SK-N-MC (cell line): Measurements from ENCODE around the gene BRINP3.

ENCODE experiments used
- EZH2 ChIP-seq: fragments of 200-600 bp; sonication (generic); IDR thresholded peaks from one replicate; pipeline ENCODE4 v1.6.1; 2017; ENCODE audit warnings: antibody characterized with exemption
- FOXP2 ChIP-seq: optimal IDR thresholded peaks from 2 replicates; pipeline ENCODE3; 2011; ENCODE audit warnings: mild to moderate bottlenecking, moderate library complexity; ENCODE audit not compliant: insufficient read depth; ENCODE audit errors: extremely low read length, control extremely low read depth
- POLR2AphosphoS5 ChIP-seq: IDR thresholded peaks from 2 replicates; pipeline ENCODE4 v1.6.1; 2012; ENCODE audit warnings: mild to moderate bottlenecking, low read depth, low read length, borderline replicate concordance

DNA sequence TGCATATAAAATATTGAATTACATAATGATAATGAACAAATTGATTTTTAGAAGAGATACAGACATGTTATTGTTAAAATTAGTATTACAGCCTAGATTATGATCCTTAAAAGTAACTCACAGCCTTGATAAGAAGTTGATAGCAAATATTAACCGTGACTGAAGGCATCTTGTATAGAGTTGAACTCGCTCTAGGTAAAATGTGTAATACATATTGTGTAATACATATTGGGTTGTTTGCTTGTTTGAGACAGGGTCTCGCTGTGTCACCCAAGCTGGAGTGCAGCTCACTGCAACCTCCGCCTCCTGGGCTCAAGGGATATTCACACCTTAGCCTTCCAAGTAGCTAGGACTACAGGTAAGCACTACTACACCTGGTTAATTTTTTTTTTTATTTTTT, 269.9 kb downstream of the BRINP3 start:
- TF ChIP-seq EZH2 (no peak), POLR2AphosphoS5 (no peak), FOXP2 (no peak)
